Fibroblast of mammary gland (primary cell): ENCODE data around the gene STAT4.

ENCODE experiments used
- DNase-seq: peaks from one replicate; pipeline ENCODE4 v3.0.0-alpha.2; 2010; ENCODE audit warnings: low read depth
- H3K4me3 ChIP-seq: 2 replicates; pipeline ENCODE4 v1.5.1; 2011; ENCODE audit warnings: low read depth, mild to moderate bottlenecking, low read length, moderate library complexity; ENCODE audit not compliant: control insufficient read depth
- CTCF ChIP-seq: conservative IDR thresholded peaks from 2 replicates; pipeline ENCODE4 v1.5.1; 2011; ENCODE audit warnings: low read depth, low read length, inconsistent platforms; ENCODE audit not compliant: control insufficient read depth, insufficient read depth

Gene STAT4

GRCh38 chr2:191190435-191190834 is 39.6 kb upstream of the STAT4 start:
- TF ChIP-seq CTCF = no peak
- DNase-seq = no peak
- no peak overlapping the region for H3K4me3 ChIP-seq

GRCh38 chr2:191189112-191189635 is 38.4 kb upstream of the STAT4 start:
- no peak for TF ChIP-seq CTCF
- H3K4me3 ChIP-seq = no peak overlapping the region

GRCh38 chr2:191188550-191189093 is 37.8 kb upstream of the STAT4 start:
- no peak for DNase-seq
- no peak for TF ChIP-seq CTCF
- H3K4me3 ChIP-seq = no peak overlapping the region

More at GRCh38 chr2:191189112-191189635, 38.4 kb upstream of the STAT4 start:
- DNase-seq = no peak

DNA sequence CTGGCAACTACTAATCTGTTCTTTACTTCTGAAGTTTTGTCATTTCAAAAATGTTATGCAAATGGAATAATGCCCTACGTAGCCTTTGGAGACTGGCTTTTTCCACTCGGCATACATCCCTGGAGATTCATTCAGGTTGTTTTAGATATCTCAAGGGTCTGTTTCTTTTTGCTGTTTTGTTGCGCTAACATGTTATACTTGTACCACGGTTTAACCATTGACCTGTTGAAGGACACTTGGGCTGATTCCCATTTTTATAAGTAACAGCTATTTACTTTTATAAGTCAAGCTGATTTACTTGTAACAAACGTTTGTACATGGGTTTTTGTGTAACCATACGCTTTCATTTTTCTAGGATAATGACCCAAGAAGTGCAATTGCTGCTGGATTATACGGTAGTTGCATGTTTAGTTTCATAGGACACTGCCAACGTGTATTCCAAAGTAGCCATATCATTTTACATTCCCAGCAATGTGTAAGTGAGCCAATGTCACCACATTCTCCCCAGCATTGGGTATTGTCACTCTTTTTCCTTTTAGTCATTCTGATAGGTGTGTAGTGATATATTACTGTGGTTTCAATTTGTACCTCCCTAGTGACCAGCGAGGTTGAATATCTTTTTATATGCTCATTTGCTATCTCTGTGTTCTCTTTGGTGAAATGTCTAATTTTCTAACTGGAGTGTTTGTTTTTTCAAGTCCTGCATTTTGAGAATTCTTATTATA is 36.5 kb upstream of the STAT4 start:
- TF ChIP-seq CTCF = no peak
- DNase-seq = no peak
- H3K4me3 ChIP-seq = no peak overlapping the region

DNA sequence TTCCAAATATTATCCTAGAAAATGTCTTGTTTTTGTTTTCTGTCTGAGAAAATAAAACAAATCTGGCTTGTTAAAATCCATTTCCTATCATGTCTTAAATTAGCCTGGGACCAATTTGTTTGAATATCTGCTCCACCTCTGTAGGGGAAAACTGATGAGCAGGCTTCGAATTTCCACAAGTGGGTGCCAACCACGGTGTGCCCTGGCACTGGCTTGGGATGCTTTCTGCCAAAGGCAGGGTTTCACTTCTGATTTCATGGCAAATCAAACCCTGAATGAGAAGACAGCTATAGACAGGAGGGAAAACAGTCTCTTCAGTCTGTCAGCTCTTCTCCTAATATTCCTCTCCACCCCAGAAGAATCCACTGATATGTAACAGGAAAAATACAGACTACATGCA is 33.7 kb upstream of the STAT4 start:
- TF ChIP-seq CTCF = no peak
- no peak for DNase-seq
- H3K4me3 ChIP-seq = no peak overlapping the region

- no peak for DNase-seq
- H3K4me3 ChIP-seq = no peak overlapping the region
- TF ChIP-seq CTCF = no peak
Observed at GRCh38 chr2:191183516-191183915, 32.7 kb upstream of the STAT4 start.
